ENCODE data around the gene ACOT11.

DNA sequence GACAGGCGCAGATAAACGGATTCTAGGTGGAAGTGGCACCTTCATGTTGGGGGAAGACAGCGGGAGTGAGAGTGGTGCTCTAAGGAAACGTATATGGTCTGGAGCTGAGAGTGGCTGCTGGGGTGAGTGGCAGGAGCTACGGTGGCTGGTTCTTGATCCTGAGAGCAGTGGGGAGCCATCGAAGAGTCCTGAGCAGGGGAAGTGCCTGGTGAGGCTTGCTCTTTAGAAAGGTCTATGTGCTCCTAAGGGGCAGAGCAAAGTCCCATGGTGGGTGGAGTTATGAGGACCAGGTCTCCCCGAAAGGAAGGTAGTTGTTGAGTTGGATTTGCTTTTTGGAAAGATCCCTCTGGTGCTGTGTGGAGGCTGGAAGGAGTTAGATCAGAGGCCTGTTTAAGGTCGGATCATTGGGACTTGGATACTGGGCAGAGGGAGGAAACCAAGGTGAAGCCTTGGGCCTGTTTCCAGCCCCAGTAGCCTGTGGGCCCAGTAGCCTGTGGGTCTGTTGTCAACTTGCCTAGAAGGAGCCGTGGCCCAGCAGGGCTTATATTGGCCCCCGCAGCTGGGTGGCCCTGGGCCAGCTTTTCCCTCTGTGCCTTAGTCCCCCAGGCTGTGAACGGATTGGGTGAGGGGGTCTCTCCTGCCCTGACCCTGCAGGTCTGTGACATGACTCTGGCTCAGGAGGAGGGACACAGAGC, 33.0 kb downstream of the ACOT11 start:
- no peak for TF ChIP-seq EZH2 (IDR thresholded peaks at IDR 0.05; ENCODE audit: borderline replicate concordance, low read length)
- TF ChIP-seq, protein P1, sequence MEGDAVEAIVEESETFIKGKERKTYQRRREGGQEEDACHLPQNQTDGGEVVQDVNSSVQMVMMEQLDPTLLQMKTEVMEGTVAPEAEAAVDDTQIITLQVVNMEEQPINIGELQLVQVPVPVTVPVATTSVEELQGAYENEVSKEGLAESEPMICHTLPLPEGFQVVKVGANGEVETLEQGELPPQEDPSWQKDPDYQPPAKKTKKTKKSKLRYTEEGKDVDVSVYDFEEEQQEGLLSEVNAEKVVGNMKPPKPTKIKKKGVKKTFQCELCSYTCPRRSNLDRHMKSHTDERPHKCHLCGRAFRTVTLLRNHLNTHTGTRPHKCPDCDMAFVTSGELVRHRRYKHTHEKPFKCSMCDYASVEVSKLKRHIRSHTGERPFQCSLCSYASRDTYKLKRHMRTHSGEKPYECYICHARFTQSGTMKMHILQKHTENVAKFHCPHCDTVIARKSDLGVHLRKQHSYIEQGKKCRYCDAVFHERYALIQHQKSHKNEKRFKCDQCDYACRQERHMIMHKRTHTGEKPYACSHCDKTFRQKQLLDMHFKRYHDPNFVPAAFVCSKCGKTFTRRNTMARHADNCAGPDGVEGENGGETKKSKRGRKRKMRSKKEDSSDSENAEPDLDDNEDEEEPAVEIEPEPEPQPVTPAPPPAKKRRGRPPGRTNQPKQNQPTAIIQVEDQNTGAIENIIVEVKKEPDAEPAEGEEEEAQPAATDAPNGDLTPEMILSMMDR (conservative IDR thresholded peaks at IDR 0.05 in 1 of 2, IDR thresholded peaks at IDR 0.05 in 1 of 2; ENCODE audit: extremely low read depth in 1 of 2, insufficient read depth in 1 of 2, low read depth in 1 of 2, low read length in 2 of 2) = no peak

Measured in mammary epithelial cell (primary cell).